Suprapubic skin (tissue), 3 donors: Measurements from ENCODE around the gene PEAR1.

Experiments used
- CTCF ChIP-seq, 2 donors: fragments of 200-600 bp in 1 of 2; fragments of 450-650 bp in 1 of 2; sonication (generic) in 1 of 2; IDR thresholded peaks; one replicate each; pipeline ENCODE4 v1.5.1; 2016 to 2019; ENCODE audit warnings: antibody characterized with exemption in 2 of 2, mild to moderate bottlenecking in 1 of 2, moderate library complexity in 1 of 2
- POLR2A ChIP-seq, 2 donors: fragments of 450-650 bp; IDR thresholded peaks; one replicate each; pipeline ENCODE4 v1.6.1; 2017; ENCODE audit warnings: antibody characterized with exemption in 2 of 2, mild to moderate bottlenecking in 2 of 2, moderate library complexity in 2 of 2

GRCh38 chr1:156857532-156857931, 36.0 kb upstream of the PEAR1 start:
- TF ChIP-seq CTCF (IDR thresholded peaks at IDR 0.05) (no peak), POLR2A (IDR thresholded peaks at IDR 0.05) (no peak)
